ENCODE results near the gene FGG. TPM values are rescaled to one million over a fixed set of nuclear protein-coding genes. Genes with fewer than 3 reads are reported as not detected.

Gene FGG
- total RNA-seq, 1 donor from 2014 or later, result not detected

GRCh38 chr4:154586296-154587033 is 26.0 kb downstream of the FGG start:
- no peak for DNase-seq (ENCODE audit: low spot score)

GRCh38 chr4:154585369-154586018 is 27.0 kb downstream of the FGG start:
- DNase-seq (ENCODE audit: low spot score), result no peak

GRCh38 chr4:154584259-154584658 is 28.2 kb downstream of the FGG start:
- DNase-seq (ENCODE audit: low spot score), result no peak

GRCh38 chr4:154583677-154584076 is 28.8 kb downstream of the FGG start:
- no peak for DNase-seq (ENCODE audit: low spot score)

- no peak for DNase-seq (ENCODE audit: low spot score)
Observed at GRCh38 chr4:154583230-154583629, 29.2 kb downstream of the FGG start.

- DNase-seq (ENCODE audit: low spot score), result no peak
Observed at GRCh38 chr4:154582723-154583122, 29.7 kb downstream of the FGG start.

GRCh38 chr4:154579927-154580326 is 32.5 kb downstream of the FGG start:
- no peak for DNase-seq (ENCODE audit: low spot score)

- DNase-seq (ENCODE audit: low spot score), result no peak
Observed at GRCh38 chr4:154578919-154579318, 33.5 kb downstream of the FGG start.

GRCh38 chr4:154577324-154577723 is 35.1 kb downstream of the FGG start:
- DNase-seq (ENCODE audit: low spot score), result no peak

- no peak for DNase-seq (ENCODE audit: low spot score)
Observed at GRCh38 chr4:154574311-154574710, 38.1 kb downstream of the FGG start.

GRCh38 chr4:154573190-154573870 is 39.1 kb downstream of the FGG start:
- no peak for DNase-seq (ENCODE audit: low spot score)

GRCh38 chr4:154569584-154569983 is 42.9 kb downstream of the FGG start:
- DNase-seq (ENCODE audit: low spot score), result no peak

GRCh38 chr4:154569028-154569427 is 43.4 kb downstream of the FGG start:
- no peak for DNase-seq (ENCODE audit: low spot score)

- DNase-seq (ENCODE audit: low spot score), result no peak
Observed at GRCh38 chr4:154566639-154567204, 45.7 kb downstream of the FGG start.

- no peak for DNase-seq (ENCODE audit: low spot score)
Observed at GRCh38 chr4:154565704-154566103, 46.8 kb downstream of the FGG start.

- no peak for DNase-seq (ENCODE audit: low spot score)
Observed at GRCh38 chr4:154564311-154564710, 48.1 kb downstream of the FGG start.

GRCh38 chr4:154562697-154563254 is 49.7 kb downstream of the FGG start, which contains the start of gene FGB:
TSS of gene FGB (plus strand) at chr4:154563011. CDS start at chr4:154563019, 8 bp downstream.
- DNase-seq (ENCODE audit: low spot score), result no peak

GRCh38 chr4:154560824-154561231 is 51.6 kb downstream of the FGG start:
- DNase-seq (ENCODE audit: low spot score), result no peak

GRCh38 chr4:154560419-154560801 is 52.0 kb downstream of the FGG start:
- DNase-seq (ENCODE audit: low spot score), result no peak

GRCh38 chr4:154559494-154560418 is 52.7 kb downstream of the FGG start:
- no peak for DNase-seq (ENCODE audit: low spot score)

GRCh38 chr4:154559141-154559493 is 53.3 kb downstream of the FGG start:
- DNase-seq (ENCODE audit: low spot score), result no peak

Measured in mesenteric fat pad (tissue), 1 donor.